ENCODE data around the gene BARHL2. TPM values are rescaled to one million over a fixed set of nuclear protein-coding genes. Genes with fewer than 3 reads are reported as not detected.

The BARHL2 gene
- total and polyA plus RNA-seq, 2 donors from 2014 or later, result not detected

DNA sequence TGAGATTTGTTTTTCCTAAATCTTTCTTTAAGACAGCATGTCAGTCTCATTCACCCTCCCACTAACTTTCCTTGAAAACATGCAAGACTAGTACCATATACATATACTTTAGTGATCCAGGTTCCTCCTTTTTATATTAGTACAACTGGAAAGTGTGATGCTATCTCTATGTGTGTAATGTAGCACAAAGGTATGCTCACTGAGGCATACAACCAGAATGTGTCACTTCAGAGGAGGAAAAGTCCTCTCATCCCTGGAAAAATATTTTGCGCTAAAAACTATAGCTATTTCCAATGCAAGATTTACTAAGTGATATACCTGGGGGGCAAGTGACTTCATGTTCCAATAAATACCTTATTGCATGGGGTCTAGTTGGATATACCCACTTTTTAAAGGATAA, 45.9 kb downstream of the BARHL2 start:
- FAIRE-seq, result no peak

More for the DNA sequence above, 45.9 kb downstream of the BARHL2 start:
- Histone ChIP-seq H3K27me3 (ENCODE audit: control insufficient read depth, insufficient read depth, low read length) (no peaks in the 10 kb centered on the region), H3K27ac (ENCODE audit: low read depth in 2 of 2, low read length in 2 of 2) (no peak overlapping the region), H3K4me1 (ENCODE audit: control insufficient read depth in 2 of 3, insufficient read depth in 2 of 3, low read depth in 1 of 3, low read length in 3 of 3) (no peaks in the 10 kb centered on the region), H3K9me3 (ENCODE audit: control insufficient read depth in 2 of 3, insufficient read depth in 1 of 3, low read length in 3 of 3) (peaks cover 0 to 12% (median 0%) of the 10 kb centered on the region in 3 donors), H3K9ac (ENCODE audit: low read length in 3 of 3) (no peak overlapping the region), H3K4me3 (ENCODE audit: low read length in 3 of 3) (no peak overlapping the region), H3K36me3 (ENCODE audit: control insufficient read depth in 2 of 3, insufficient read depth in 3 of 3, low read length in 3 of 3) (no peaks in the 10 kb centered on the region)
- TF ChIP-seq, protein P1, sequence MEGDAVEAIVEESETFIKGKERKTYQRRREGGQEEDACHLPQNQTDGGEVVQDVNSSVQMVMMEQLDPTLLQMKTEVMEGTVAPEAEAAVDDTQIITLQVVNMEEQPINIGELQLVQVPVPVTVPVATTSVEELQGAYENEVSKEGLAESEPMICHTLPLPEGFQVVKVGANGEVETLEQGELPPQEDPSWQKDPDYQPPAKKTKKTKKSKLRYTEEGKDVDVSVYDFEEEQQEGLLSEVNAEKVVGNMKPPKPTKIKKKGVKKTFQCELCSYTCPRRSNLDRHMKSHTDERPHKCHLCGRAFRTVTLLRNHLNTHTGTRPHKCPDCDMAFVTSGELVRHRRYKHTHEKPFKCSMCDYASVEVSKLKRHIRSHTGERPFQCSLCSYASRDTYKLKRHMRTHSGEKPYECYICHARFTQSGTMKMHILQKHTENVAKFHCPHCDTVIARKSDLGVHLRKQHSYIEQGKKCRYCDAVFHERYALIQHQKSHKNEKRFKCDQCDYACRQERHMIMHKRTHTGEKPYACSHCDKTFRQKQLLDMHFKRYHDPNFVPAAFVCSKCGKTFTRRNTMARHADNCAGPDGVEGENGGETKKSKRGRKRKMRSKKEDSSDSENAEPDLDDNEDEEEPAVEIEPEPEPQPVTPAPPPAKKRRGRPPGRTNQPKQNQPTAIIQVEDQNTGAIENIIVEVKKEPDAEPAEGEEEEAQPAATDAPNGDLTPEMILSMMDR (IDR thresholded peaks at IDR 0.05; ENCODE audit: borderline replicate concordance, extremely low read depth, insufficient read depth), result no peak
- intact Hi-C loops (cut with DNase I), result no loop called here
- no peak for DNase-seq
